ENCODE data around the gene PARVG. TPM values are rescaled to one million over a fixed set of nuclear protein-coding genes. Genes with fewer than 3 reads are reported as not detected.

Gene PARVG
- total RNA-seq, 4 donors from 2014 or later, result 2.4 to 7.1 (median 5.5) TPM

DNA sequence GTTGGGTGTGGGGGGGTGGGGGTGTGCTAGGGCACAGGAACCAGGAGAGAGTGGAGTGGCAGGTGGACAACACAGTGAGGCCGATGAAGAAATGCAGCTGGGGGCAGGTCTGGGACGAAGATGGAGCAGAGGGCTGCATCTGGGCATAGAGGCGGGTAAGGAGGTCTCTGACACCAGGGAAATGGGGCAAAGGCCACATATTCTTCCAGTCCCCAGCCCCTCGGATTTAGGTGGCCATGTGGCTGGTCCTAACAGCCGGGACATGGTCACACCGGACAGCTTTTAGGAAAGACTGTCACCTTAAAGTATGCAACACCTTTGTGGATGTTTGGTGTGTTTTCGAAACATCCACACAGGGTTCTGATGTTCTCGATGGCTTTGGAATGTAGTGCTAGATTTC is 5.0 kb upstream of the PARVG start:
- WGBS, 2 donors, result 82 to 88% methylated on average over 8 of the region's 8 CpGs
- no peak for DNase-seq
- H3K4me3 ChIP-seq (replicated peaks in 1 of 3), result no peak overlapping the region

DNA sequence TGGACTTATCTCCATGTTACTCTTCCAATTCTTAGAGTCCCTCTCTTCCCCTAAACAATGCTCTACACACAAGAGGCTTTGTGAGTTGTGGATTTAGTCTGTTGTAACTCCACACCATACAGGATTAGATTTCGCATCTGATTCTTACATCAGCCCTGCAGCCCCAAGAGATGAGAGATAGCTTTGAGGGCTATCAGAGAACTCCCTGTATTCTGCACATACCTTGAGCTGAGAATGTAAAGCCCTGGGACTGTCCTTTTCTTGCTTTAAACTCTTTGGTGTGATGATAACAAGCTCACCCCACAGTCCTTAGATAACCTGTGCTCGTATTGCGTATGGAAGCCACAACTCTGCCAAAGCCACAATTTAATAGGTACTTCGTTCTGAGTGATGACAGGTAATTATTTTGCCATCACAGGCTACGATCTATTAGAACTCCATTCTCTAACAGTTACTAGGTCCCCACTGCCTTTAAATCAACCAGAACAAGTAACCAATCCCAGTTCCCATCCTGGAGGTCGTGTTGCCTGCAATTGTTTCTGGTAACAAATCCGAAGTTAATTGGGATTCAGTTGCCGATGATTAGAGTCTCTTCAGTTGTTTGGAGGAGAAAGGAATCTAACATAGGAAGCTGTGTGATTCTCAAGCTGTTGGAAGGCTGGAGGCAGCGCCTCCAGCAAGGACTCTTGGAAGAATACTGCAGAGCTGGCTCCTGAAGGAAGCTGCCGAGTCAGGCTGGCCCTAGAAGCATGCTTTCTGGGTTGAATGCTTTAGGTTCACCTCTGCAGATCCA is 1.3 kb upstream of the PARVG start:
- TF ChIP-seq, protein P1, sequence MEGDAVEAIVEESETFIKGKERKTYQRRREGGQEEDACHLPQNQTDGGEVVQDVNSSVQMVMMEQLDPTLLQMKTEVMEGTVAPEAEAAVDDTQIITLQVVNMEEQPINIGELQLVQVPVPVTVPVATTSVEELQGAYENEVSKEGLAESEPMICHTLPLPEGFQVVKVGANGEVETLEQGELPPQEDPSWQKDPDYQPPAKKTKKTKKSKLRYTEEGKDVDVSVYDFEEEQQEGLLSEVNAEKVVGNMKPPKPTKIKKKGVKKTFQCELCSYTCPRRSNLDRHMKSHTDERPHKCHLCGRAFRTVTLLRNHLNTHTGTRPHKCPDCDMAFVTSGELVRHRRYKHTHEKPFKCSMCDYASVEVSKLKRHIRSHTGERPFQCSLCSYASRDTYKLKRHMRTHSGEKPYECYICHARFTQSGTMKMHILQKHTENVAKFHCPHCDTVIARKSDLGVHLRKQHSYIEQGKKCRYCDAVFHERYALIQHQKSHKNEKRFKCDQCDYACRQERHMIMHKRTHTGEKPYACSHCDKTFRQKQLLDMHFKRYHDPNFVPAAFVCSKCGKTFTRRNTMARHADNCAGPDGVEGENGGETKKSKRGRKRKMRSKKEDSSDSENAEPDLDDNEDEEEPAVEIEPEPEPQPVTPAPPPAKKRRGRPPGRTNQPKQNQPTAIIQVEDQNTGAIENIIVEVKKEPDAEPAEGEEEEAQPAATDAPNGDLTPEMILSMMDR (IDR thresholded peaks at IDR 0.05), result no peak
- no peak for TF ChIP-seq POLR2A (IDR thresholded peaks at IDR 0.05)
- Histone ChIP-seq H3K36me3 (no peaks in the 10 kb centered on the region), H3K27ac (no peak overlapping the region), H3K4me1 (no peaks in the 10 kb centered on the region), H3K4me3 (replicated peaks in 1 of 3) (no peak overlapping the region), H3K9me3 (no peaks in the 10 kb centered on the region), H3K27me3 (no peaks in the 10 kb centered on the region)
- WGBS, 2 donors, result 82 to 83% methylated on average over 10 of the region's 10 CpGs
- no peak for DNase-seq
- intact Hi-C loops (cut with DNase I), result no loop called here

More for the DNA sequence above, 5.0 kb upstream of the PARVG start:
- no peaks in the 10 kb centered on the region for H3K4me1 ChIP-seq
- H3K27me3 ChIP-seq, result no peaks in the 10 kb centered on the region
- TF ChIP-seq POLR2A (IDR thresholded peaks at IDR 0.05), result no peak
- TF ChIP-seq, protein P1 (IDR thresholded peaks at IDR 0.05), result no peak
- intact Hi-C loops (cut with DNase I), result no loop called here
- H3K9me3 ChIP-seq, result no peaks in the 10 kb centered on the region
- no peaks in the 10 kb centered on the region for H3K36me3 ChIP-seq
- no peak overlapping the region for H3K27ac ChIP-seq

DNA sequence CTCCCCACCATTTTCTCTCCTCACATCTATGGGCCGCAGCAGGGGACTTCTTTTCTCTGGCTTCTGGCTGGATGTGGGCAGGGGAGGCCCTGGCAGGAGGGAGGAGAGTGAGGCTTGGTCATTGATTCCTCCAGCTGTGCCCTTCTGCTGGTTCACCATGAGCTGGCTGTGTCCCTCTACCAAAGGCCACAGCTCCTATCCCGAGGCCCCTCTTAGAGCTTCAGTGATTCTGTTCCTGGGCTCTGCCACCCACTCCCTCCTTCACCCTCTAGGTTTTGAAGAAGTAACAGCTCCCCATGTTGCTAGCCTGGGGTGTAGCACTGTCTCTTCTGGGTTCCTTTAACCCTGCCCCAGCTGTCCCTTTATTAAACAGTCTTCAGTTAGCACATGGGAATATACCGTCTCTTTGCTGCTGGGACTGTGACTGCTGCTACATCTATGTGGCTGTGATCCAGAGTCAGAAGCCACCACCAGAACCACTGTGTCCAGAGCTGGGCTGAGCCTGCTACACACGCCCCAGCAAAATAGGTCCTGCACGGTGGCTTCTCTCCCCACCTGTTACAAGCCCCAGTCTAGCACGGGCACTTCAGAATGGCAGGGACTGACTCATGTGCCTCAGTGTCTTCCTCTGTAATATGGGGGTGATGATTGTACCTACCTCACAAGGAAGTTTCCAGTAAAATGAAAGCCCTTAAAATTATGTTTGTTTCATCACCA is 578 bp upstream of the PARVG start:
- Histone ChIP-seq H3K27me3 (no peaks in the 10 kb centered on the region), H3K27ac (no peak overlapping the region), H3K4me1 (no peaks in the 10 kb centered on the region), H3K36me3 (no peaks in the 10 kb centered on the region), H3K9me3 (no peaks in the 10 kb centered on the region), H3K4me3 (replicated peaks in 1 of 3) (no peak overlapping the region)
- no peak for DNase-seq
- WGBS, 2 donors, result 75 to 83% methylated on average over 5 to 6 of the region's 6 CpGs
- intact Hi-C loops (cut with DNase I), result no loop called here
- TF ChIP-seq, protein P1 (IDR thresholded peaks at IDR 0.05), result no peak

DNA sequence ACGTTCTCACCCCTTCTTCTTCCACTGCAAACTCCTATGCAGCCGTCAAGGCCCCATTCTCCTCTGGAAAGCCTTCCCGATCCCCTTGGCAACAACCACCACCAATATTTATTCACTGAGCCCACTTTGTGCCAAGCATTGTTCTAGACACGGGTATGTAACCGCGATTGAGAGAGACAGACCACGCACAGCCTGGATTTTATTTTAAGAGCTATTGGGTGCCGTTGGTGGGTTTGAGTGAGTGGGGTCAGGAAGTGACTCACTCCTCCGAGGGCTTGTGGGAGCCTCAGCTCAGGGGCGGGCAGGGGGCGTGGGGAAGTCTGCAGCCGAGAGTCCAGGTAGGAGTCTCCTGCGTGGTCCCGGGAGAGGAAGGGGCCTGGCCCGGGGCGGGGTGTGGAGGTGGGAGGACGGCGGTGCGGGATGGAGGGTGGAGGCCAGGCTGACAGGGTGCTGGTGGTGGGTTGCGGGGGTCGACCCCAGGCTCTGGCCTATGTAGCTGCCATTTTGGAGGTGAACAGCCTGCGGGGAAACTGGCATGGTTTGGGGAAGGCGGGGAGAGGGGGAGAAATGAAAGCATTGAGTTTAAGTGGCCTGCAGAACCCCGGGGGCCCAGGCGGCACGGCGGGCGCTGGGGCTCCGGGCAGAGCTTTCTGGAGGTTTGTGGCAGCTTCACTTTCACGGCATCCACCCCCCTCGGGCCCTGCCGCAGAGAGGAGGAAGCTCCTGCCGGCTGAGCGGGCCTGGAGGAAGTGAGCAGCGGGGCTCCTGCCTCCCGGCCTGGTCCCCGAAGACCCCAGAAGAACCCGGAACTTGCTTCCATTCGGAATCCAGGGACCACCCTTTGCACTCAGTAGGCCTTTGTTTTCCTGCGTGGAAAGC is 547 bp downstream of the PARVG start:
- no peaks in the 10 kb centered on the region for H3K9me3 ChIP-seq
- DNase-seq, result no peak
- no peak overlapping the region for H3K4me3 ChIP-seq (replicated peaks in 1 of 3)
- peak in 1 of 2 donors; percentile 6 for TF ChIP-seq POLR2A (IDR thresholded peaks at IDR 0.05)
- TF ChIP-seq, protein P1 (IDR thresholded peaks at IDR 0.05), result no peak
- no peak overlapping the region for H3K27ac ChIP-seq
- 70 to 84% methylated on average over 32 to 34 of the region's 40 CpGs for WGBS, 2 donors
- H3K36me3 ChIP-seq, result no peaks in the 10 kb centered on the region
- no peaks in the 10 kb centered on the region for H3K27me3 ChIP-seq
- no peaks in the 10 kb centered on the region for H3K4me1 ChIP-seq
- intact Hi-C loops (cut with DNase I), result no loop called here
